Mononuclear cell (primary cell): Measurements from ENCODE around the gene SSX2. TPM values are rescaled to one million over a fixed set of nuclear protein-coding genes. Genes with fewer than 3 reads are reported as not detected.
"Not testable (repeated sequence)": the region's sequence is repeated elsewhere in the genome, so short reads cannot be mapped to it uniquely, and the experiment has no call there.

Experiments used
- H3K27me3 ChIP-seq: 2 replicates; pipeline ENCODE4 v1.6.0; 2011; ENCODE audit warnings: low read length, control low read depth; ENCODE audit not compliant: insufficient read depth
- H3K4me1 ChIP-seq: 2 replicates; pipeline ENCODE4 v1.5.1; 2011; ENCODE audit warnings: mild to moderate bottlenecking, low read length, control low read depth; ENCODE audit not compliant: insufficient read depth
- H3K4me3 ChIP-seq: 2 replicates; pipeline ENCODE4 v1.5.1; 2011; ENCODE audit warnings: mild to moderate bottlenecking, low read length, moderate library complexity
- H3K9me3 ChIP-seq: 2 replicates; pipeline ENCODE4 v1.5.1; 2011; ENCODE audit warnings: low read depth, mild to moderate bottlenecking, control low read depth, low read length
- total RNA-seq: library from RNA; depleted of rRNA; stranded (reverse); fragments of >200 nt; gene quantifications from one replicate; pipeline ENCODE4 v1.2.3, GENCODE V29; 2012

Gene SSX2
- not detected for total RNA-seq

- not testable (repeated sequence) for H3K4me1 ChIP-seq, H3K27me3 ChIP-seq, H3K9me3 ChIP-seq, H3K4me3 ChIP-seq
Observed at GRCh38 chrX:52707078-52707477, at the start of gene SSX2. Gene SSX2, minus strand, starts transcription at chrX:52707178. Its CDS starts 1,429 bp downstream, at chrX:52705749.

- H3K27me3 ChIP-seq, H3K9me3 ChIP-seq: not testable (repeated sequence)
Observed at GRCh38 chrX:52750952-52751351, 44.0 kb upstream of the SSX2 start, which contains the start of gene SSX2B. Gene SSX2B, plus strand, starts transcription at chrX:52751252. Its CDS starts 1,429 bp downstream, at chrX:52752681.

GRCh38 chrX:52692034-52692433 is 14.9 kb downstream of the SSX2 start:
- H3K4me3 ChIP-seq: not testable (repeated sequence)

More at GRCh38 chrX:52750952-52751351, 44.0 kb upstream of the SSX2 start, which contains the start of gene SSX2B:
- not testable (repeated sequence) for H3K4me1 ChIP-seq, H3K4me3 ChIP-seq

GRCh38 chrX:52662218-52662617 is 44.8 kb downstream of the SSX2 start:
- not testable (repeated sequence) for H3K4me3 ChIP-seq, H3K4me1 ChIP-seq, H3K27me3 ChIP-seq, H3K9me3 ChIP-seq

More at GRCh38 chrX:52692034-52692433, 14.9 kb downstream of the SSX2 start:
- not testable (repeated sequence) for H3K9me3 ChIP-seq, H3K4me1 ChIP-seq, H3K27me3 ChIP-seq

- H3K4me3 ChIP-seq, H3K4me1 ChIP-seq, H3K9me3 ChIP-seq, H3K27me3 ChIP-seq: not testable (repeated sequence)
Observed at GRCh38 chrX:52655475-52655874, 51.5 kb downstream of the SSX2 start.

GRCh38 chrX:52654800-52655199 is 52.2 kb downstream of the SSX2 start, which contains the start of gene SSX7:
Gene SSX7, minus strand, starts transcription at chrX:52654900. Its CDS starts 1,428 bp downstream, at chrX:52653472.
- H3K4me1 ChIP-seq, H3K27me3 ChIP-seq, H3K9me3 ChIP-seq, H3K4me3 ChIP-seq: not testable (repeated sequence)

- not testable (repeated sequence) for H3K9me3 ChIP-seq, H3K27me3 ChIP-seq, H3K4me3 ChIP-seq, H3K4me1 ChIP-seq
Observed at GRCh38 chrX:52650676-52651075, 56.3 kb downstream of the SSX2 start.

- H3K4me3 ChIP-seq: not testable (repeated sequence)
Observed at GRCh38 chrX:52648956-52649355, 58.0 kb downstream of the SSX2 start.

More at GRCh38 chrX:52648956-52649355, 58.0 kb downstream of the SSX2 start:
- H3K27me3 ChIP-seq, H3K4me1 ChIP-seq, H3K9me3 ChIP-seq: not testable (repeated sequence)

Other genes starting within 250 kb of the SSX2 start
- gene XAGE1A, start 211.4 kb downstream of the SSX2 start, total RNA-seq: not detected
- not detected for gene XAGE1B, start 190.1 kb downstream of the SSX2 start, total RNA-seq
- gene SSX7, start 52.3 kb downstream of the SSX2 start, total RNA-seq: not detected
- gene SSX2B, start 44.1 kb upstream of the SSX2 start, total RNA-seq: not detected
- gene SPANXN5, start 90.2 kb upstream of the SSX2 start, total RNA-seq: not detected
- not detected for gene XAGE5, start 104.1 kb upstream of the SSX2 start, total RNA-seq
- gene XAGE3, start 160.9 kb upstream of the SSX2 start, total RNA-seq: not detected
- gene FAM156B, start 190.2 kb upstream of the SSX2 start, total RNA-seq: 6.2 TPM